KG1 (cell line): ENCODE results near the gene SCP2.
"Not testable (repeated sequence)": the region's sequence is repeated elsewhere in the genome, so short reads cannot be mapped to it uniquely, and the experiment has no call there.

Source experiments
- DNase-seq: peaks from one replicate; lab custom pipeline; 2025; lab: John Stamatoyannopoulos, UW

SCP2 gene

GRCh38 chr1:52916241-52916975, 10.7 kb upstream of the SCP2 start:
- DNase-seq, result no peak

DNA sequence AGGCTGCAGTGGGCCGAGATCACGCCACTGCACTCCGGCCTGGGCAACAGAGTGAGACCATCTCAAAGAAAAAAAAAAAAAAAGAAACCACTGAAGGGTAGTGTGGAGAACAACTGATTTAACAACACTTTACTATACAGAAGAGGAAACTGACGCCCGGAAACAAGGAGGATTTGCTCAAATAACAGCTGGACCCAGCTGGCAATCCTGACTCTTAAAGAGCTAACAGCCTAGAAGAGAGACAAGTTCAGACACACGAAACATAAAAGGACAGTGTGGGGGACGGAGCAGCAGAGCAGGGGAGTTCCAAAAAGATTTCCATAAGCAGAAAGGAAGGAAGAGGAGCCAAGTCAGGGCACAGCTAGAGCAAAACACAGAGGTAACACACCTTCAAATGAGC, 9.9 kb upstream of the SCP2 start:
- no peak for DNase-seq

GRCh38 chr1:52917581-52917980, 9.5 kb upstream of the SCP2 start:
- DNase-seq, result no peak

- DNase-seq, result no peak
Measured at GRCh38 chr1:52918201-52918600, 8.9 kb upstream of the SCP2 start.

- DNase-seq, result no peak
Measured at GRCh38 chr1:52919051-52919722, 7.9 kb upstream of the SCP2 start.

GRCh38 chr1:52919723-52920483, 7.2 kb upstream of the SCP2 start:
- no peak for DNase-seq

- no peak for DNase-seq
Measured at GRCh38 chr1:52920791-52921291, 6.2 kb upstream of the SCP2 start.

- no peak for DNase-seq
Measured at GRCh38 chr1:52925571-52926005, 1.5 kb upstream of the SCP2 start.

DNA sequence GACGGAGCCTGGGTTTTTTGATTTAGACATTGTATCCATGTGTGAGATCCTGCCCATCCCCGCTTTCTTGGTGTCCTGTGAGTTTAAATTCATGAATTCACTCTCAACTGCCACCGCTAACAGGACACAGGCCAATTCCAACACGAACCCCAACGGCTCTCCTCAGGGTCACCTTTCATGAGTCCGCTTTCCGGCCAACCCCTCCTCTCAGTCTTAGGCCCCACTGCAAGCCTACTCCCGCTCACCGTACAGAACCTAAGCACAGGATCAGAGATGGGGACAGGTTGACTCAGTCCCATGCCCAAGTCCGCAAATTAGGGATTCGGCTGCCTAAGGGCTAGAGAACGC, 238 bp upstream of the SCP2 start:
- no peak for DNase-seq

DNA sequence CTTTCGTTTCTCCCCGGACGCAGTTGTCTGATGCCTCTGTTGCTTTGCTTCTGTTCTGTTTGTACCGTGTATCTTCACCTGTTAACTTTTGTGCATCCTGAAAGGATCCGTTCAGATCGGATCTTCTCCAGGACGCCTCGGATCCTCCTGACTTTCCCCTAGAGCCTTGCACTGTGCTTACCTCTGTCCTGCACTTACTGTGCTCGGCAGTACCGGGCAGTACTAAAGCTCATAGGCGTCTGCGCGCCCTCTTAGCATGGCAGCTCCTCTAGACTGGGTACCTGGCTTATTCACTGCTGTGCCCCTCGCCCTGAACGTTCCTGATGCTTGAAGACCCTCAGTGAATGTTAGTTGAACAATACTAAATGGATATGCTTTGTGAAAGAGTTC, 934 bp downstream of the SCP2 start:
- no peak for DNase-seq

GRCh38 chr1:52929019-52929418, 1.9 kb downstream of the SCP2 start:
- no peak for DNase-seq

- DNase-seq, result no peak
Measured at GRCh38 chr1:52937433-52938182, 10.5 kb downstream of the SCP2 start.

GRCh38 chr1:52938183-52938451, 11.0 kb downstream of the SCP2 start:
- DNase-seq, result no peak

GRCh38 chr1:52943876-52944416, 16.9 kb downstream of the SCP2 start:
- no peak for DNase-seq

GRCh38 chr1:52944566-52944965, 17.5 kb downstream of the SCP2 start:
- DNase-seq, result no peak

DNA sequence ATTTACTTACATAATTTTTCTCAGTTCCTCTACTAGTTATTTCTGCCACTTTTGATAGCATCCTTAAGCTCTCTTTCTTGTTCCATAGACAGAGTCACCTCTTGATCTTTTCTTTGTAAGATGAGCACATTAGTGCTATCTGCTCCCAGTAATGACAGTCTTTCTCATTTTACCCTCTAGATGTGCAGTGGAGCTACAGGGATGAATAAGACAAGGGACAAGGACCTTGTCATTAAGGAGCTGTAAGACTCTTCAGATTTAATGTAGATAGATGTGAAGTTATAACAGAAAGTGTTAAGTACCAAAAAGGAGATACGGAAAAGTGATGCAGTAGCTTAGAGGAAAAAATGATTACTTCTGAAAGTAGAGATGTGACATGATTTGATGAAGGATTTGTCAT, 20.4 kb downstream of the SCP2 start:
- no peak for DNase-seq

- DNase-seq, result not testable (repeated sequence)
Measured at GRCh38 chr1:52949602-52950001, 22.5 kb downstream of the SCP2 start.

- no peak for DNase-seq
Measured at GRCh38 chr1:52952112-52952511, 25.0 kb downstream of the SCP2 start.

DNA sequence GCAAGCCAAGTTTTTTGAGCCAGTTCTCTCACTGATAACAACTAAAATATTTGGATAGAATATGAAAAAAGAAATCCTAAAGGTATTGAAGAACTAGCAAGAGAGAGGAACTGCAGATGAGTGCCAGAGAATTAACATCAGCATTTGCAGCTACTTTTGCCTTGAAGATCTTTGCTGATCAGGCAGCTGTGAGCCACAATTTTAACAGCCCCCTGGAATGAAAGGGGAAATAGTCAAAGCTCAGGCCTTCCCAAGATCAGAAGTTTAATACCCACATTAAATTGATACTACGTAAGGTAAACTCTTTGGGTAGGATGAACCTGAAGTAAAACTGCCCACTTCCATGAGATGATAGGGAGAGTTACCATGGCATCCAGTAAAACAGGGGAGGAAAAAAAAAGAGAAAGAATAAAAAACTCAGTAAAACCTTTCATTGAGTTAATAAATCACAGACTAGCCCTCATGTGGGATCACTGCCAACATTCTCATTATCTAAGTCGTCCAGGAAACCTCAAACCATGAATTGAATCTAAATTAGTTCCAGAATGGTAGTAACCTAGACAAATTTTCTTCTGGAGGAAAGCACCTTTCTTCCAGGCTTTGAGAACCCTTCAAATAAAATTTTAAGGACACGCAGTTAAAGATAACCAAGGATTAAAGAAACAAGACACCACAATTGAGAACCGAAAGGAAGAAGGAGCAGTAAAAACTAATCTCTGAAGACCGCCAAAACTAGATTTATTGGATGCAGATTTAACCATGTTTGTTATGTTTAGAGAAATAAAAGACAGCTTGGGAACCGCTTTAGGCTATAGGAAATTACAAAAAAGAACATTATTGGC, 28.3 kb downstream of the SCP2 start:
- DNase-seq, result no peak

DNA sequence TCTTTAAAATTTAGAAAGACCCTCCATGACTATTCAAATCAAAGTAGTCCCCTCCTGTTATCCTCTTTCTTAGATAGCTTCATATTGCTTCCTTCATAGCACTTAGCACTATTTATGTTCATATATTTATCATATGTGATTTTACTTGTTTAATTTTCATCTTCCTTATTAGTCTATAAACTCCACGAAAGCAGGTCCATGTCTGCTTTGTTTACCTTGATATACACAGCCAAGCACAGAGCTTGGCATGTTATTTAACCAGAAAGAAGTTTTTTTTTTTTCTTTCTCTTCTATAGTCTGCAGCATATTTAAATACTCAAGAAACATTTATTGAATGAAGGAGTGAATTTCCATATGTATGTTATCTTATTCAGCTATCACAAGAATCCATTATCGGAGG, 36.0 kb downstream of the SCP2 start:
- no peak for DNase-seq

DNA sequence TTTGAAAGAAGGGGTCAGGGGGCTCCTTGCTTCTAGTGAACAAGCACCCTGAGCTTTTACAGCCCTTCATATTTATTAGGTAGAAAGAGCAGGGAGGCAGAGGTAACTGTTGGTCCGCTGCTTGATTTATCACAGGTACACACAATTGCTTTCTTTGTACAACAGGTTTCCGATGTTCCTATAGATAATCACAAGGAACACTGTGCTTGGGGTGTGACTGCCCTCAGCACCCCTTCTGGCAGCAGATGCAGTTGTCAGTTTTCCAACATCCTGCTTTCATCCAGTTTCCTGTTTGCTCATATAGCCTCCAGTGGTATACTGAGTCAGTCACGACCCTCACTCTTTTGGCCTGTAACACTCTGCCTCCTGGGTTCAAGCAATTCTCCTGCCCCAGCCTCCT, 40.6 kb downstream of the SCP2 start:
- no peak for DNase-seq
